K562 (cell line): ENCODE data around the gene PEAR1. TPM values are rescaled to one million over a fixed set of nuclear protein-coding genes. Genes with fewer than 3 reads are reported as not detected.
A peak's percentile ranks its signal among the peaks of the same experiment; 100 is the strongest.

Experiments used
- ATAC-seq: fragments of 200-7000 bp; cut with Tn5 transposase; 3 replicates; pipeline ENCODE4 v1.9.1; 2020; ENCODE audit warnings: moderate library complexity
- BruUV-seq: library from RNA; stranded (reverse); fragments of 400-500 nt; replicated peaks from 2 replicates; lab custom pipeline; 2021; lab: Mats Ljungman, UMichigan
- CTCF ChIA-PET: fragments of 300-600 bp; formaldehyde crosslinking; extraction: SDS; loops from one replicate; lab custom pipeline; 2021; ENCODE audit warnings: low intra/inter-chr PET ratio; lab: Yijun Ruan, JAX
- POLR2A ChIA-PET: fragments of 300-600, 350-650 bp; sonication (Branson Sonifier 250); formaldehyde crosslinking; extraction: SDS; loops from one replicate; lab custom pipeline; 2021; ENCODE audit warnings: antibody characterized with exemption, inconsistent platforms; lab: Yijun Ruan, JAX
- DNase-seq, 4 experiments: peaks; one replicate each; pipeline versions ENCODE4 v3.0.0 to v3.0.0-alpha.2; 2011 to 2018; ENCODE audit warnings: low spot score in 3 of 4, mixed read lengths in 3 of 4; ENCODE audit errors: extremely low read depth in 1 of 4
- FAIRE-seq: peaks from 2 replicates; lab custom pipeline; 2011; peaks lifted over from hg19 to GRCh38; lab: Jason Lieb, UNC
- H2AFZ ChIP-seq: 2 replicates; pipeline ENCODE4 v1.6.0; 2011; ENCODE audit warnings: low read depth, low read length, control low read depth, inconsistent platforms
- H3K27ac ChIP-seq: fragments of 200-600 bp; 3 replicates; pipeline ENCODE4 v1.8.0; 2011; ENCODE audit warnings: low read depth, mild to moderate bottlenecking, control low read depth, inconsistent platforms, low read length, moderate library complexity, mixed read lengths; ENCODE audit errors: extremely low read depth
- H3K27me3 ChIP-seq, 2 experiments: fragments of 300-600 bp in 1 of 2; 2 replicates in 1 of 2; 3 replicates in 1 of 2; pipeline versions ENCODE4 v1.6.0 to v1.8.0; 2011; ENCODE audit warnings: inconsistent platforms in 2 of 2, low read length in 2 of 2, mild to moderate bottlenecking in 1 of 2, mixed read lengths in 1 of 2, moderate library complexity in 1 of 2; ENCODE audit not compliant: control insufficient read depth in 2 of 2, insufficient read depth in 2 of 2
- H3K36me3 ChIP-seq: fragments of 300-600 bp; 3 replicates; pipeline ENCODE4 v1.8.0; 2011; ENCODE audit warnings: mild to moderate bottlenecking, low read length, inconsistent platforms; ENCODE audit not compliant: control insufficient read depth, insufficient read depth
- H3K4me1 ChIP-seq, 2 experiments: fragments of 200-600 bp in 1 of 2; replicated peaks in 1 of 2; 2 replicates in 1 of 2; 3 replicates in 1 of 2; pipeline versions ENCODE4 v1.5.1 to v1.8.0; 2011; ENCODE audit warnings: inconsistent platforms in 2 of 2, low read length in 2 of 2, mild to moderate bottlenecking in 1 of 2, mixed read lengths in 1 of 2, moderate library complexity in 1 of 2; ENCODE audit not compliant: control insufficient read depth in 2 of 2, insufficient read depth in 2 of 2
- H3K4me2 ChIP-seq: 2 replicates; pipeline ENCODE4 v1.6.1; 2011; ENCODE audit warnings: low read length, control low read depth, inconsistent platforms, mixed read lengths; ENCODE audit not compliant: insufficient read depth
- H3K4me3 ChIP-seq: fragments of 200-600 bp; sonication (generic), shearing (Covaris generic); 2 replicates; pipeline ENCODE4 v1.5.1; 2016; ENCODE audit warnings: control low read depth, inconsistent platforms
- H3K79me2 ChIP-seq: fragments of 200-600 bp; 3 replicates; pipeline ENCODE4 v1.8.0; 2011; ENCODE audit warnings: low read length, inconsistent platforms; ENCODE audit not compliant: control insufficient read depth, insufficient read depth
- H3K9ac ChIP-seq, 2 experiments: 2 replicates each; pipeline versions ENCODE4 v1.6.0 to v1.6.1; 2011; ENCODE audit warnings: low read depth in 2 of 2, low read length in 2 of 2, control low read depth in 1 of 2, inconsistent platforms in 1 of 2, mild to moderate bottlenecking in 1 of 2, mixed read lengths in 1 of 2; ENCODE audit not compliant: insufficient read depth in 1 of 2
- H3K9me1 ChIP-seq: one replicate; pipeline ENCODE4 v1.6.0; 2011; ENCODE audit warnings: inconsistent platforms, mild to moderate bottlenecking, low read length, moderate library complexity; ENCODE audit not compliant: control insufficient read depth, insufficient read depth
- H3K9me3 ChIP-seq: replicated peaks from 2 replicates; pipeline ENCODE4 v1.5.1; 2011; ENCODE audit warnings: low read depth, low read length, inconsistent platforms; ENCODE audit not compliant: control insufficient read depth, insufficient read depth
- H4K20me1 ChIP-seq: replicated peaks from 2 replicates; pipeline ENCODE4 v1.6.1; 2011; ENCODE audit warnings: low read length, inconsistent platforms, mixed read lengths; ENCODE audit not compliant: control insufficient read depth, insufficient read depth
- BCOR ChIP-seq: fragments of 450-650 bp; IDR thresholded peaks from 2 replicates; pipeline ENCODE4 v1.6.1; 2016
- E2F6 ChIP-seq, 2 experiments: IDR thresholded peaks; 2 replicates each; pipeline ENCODE4 v1.6.1; 2011; ENCODE audit warnings: borderline replicate concordance in 1 of 2, control low read depth in 1 of 2, low read depth in 1 of 2, low read length in 1 of 2, mild to moderate bottlenecking in 1 of 2, mixed read lengths in 1 of 2, moderate library complexity in 1 of 2; ENCODE audit not compliant: insufficient read depth in 1 of 2, insufficient read length in 1 of 2, poor library complexity in 1 of 2, severe bottlenecking in 1 of 2; ENCODE audit errors: extremely low read depth in 1 of 2
- KDM1A ChIP-seq, 2 experiments: fragments of 450-650 bp; IDR thresholded peaks; 2 replicates each; pipeline ENCODE4 v1.6.1; 2016; ENCODE audit warnings: mild to moderate bottlenecking in 2 of 2
- MAZ ChIP-seq, 2 experiments: fragments of 450-650 bp in 1 of 2; sonication (generic) in 1 of 2; formaldehyde crosslinking; IDR thresholded peaks in 1 of 2; conservative IDR thresholded peaks in 1 of 2; 2 replicates each; pipeline versions ENCODE4 v1.4.0 to v1.5.0; 2020; ENCODE audit warnings: mild to moderate bottlenecking in 1 of 2, missing genetic modification reagents in 1 of 2
- NFE2 ChIP-seq: IDR thresholded peaks from 2 replicates; pipeline ENCODE4 v1.6.1; 2014; ENCODE audit warnings: antibody characterized with exemption, low read depth
- NFIC ChIP-seq: fragments of 450-650 bp; IDR thresholded peaks from 2 replicates; pipeline ENCODE4 v1.6.1; 2017; ENCODE audit warnings: mild to moderate bottlenecking, inconsistent platforms
- NRF1 ChIP-seq, 2 experiments: fragments of 450-650 bp; IDR thresholded peaks in 1 of 2; conservative IDR thresholded peaks in 1 of 2; 2 replicates each; pipeline ENCODE4 v1.6.1; 2014; ENCODE audit warnings: mild to moderate bottlenecking in 2 of 2
- RAD51 ChIP-seq: fragments of 450-650 bp; IDR thresholded peaks from 2 replicates; pipeline ENCODE4 v1.7.1; 2016; ENCODE audit warnings: low read depth, mild to moderate bottlenecking, borderline replicate concordance
- RBM14 ChIP-seq: fragments of 200-400 bp; formaldehyde crosslinking; IDR thresholded peaks from 2 replicates; pipeline ENCODE4 v1.6.1; 2018; ENCODE audit warnings: low read depth, mild to moderate bottlenecking, low read length, moderate library complexity, borderline replicate concordance; ENCODE audit not compliant: insufficient read depth
- RCOR1 ChIP-seq, 2 experiments: IDR thresholded peaks; 2 replicates each; pipeline ENCODE4 v1.6.1; 2012; ENCODE audit warnings: low read depth in 2 of 2, low read length in 2 of 2, borderline replicate concordance in 1 of 2, improper control_type of control experiment in 1 of 2
- SMAD1 ChIP-seq: fragments of 150-350 bp; IDR thresholded peaks from 2 replicates; pipeline ENCODE4 v1.6.1; 2014; ENCODE audit warnings: low read length, low read depth; ENCODE audit not compliant: partially characterized antibody
- ZBTB8A ChIP-seq: fragments of 450-650 bp; IDR thresholded peaks from 2 replicates; pipeline ENCODE4 v1.6.1; 2018; ENCODE audit warnings: mild to moderate bottlenecking, moderate library complexity; ENCODE audit not compliant: partially characterized antibody
- ZFP36 ChIP-seq: fragments of 150-350 bp; IDR thresholded peaks from 2 replicates; pipeline ENCODE4 v1.6.1; 2018; ENCODE audit warnings: low read length, low read depth; ENCODE audit not compliant: partially characterized antibody
- ZKSCAN3 ChIP-seq: fragments of 250-450 bp; sonication (Bioruptor Pico); IDR thresholded peaks from 2 replicates; pipeline ENCODE4 v1.4.0; 2020
- ZKSCAN8 ChIP-seq: fragments of 200-800 bp; sonication (Bioruptor generic); IDR thresholded peaks from 2 replicates; pipeline ENCODE4 v1.6.1; 2016; ENCODE audit warnings: missing genetic modification characterization, missing compliant biosample characterization
- ZNF444 ChIP-seq: fragments of 250-450 bp; sonication (Bioruptor Pico); IDR thresholded peaks from 2 replicates; pipeline ENCODE4 v1.4.0; 2020; ENCODE audit warnings: mild to moderate bottlenecking, moderate library complexity
- WGBS: fragments of 100-300 bp; shearing (Covaris generic); methylation state at CpG from one replicate; pipeline ENCODE4 v1.1.6; 2016; ENCODE audit warnings: low coverage, mixed read lengths; ENCODE audit not compliant: insufficient coverage; ENCODE audit errors: missing lambda C conversion rate; 5-methylcytosine and 5-hydroxymethylcytosine counted together
- in situ Hi-C: fragments of 300-500 bp; cut with MboI; formaldehyde crosslinking; loops from 4 replicates; pipeline ENCODE4 v1.15.0; 2018; ENCODE audit warnings: inconsistent platforms, mixed read lengths
- intact Hi-C: fragments of 100-400 bp; cut with micrococcal nuclease; formaldehyde crosslinking; loops from 2 replicates; pipeline ENCODE4 v1.14.2; 2022
- polyA plus RNA-seq, 8 experiments: library from polyadenylated mRNA; depleted of rRNA in 4 of 8; stranded (reverse) in 5 of 8; unstranded in 3 of 8; fragments of >200 nt; fragmentation: Nextera tagmentation in 2 of 8; fragmentation: Illumina TruSeq in 1 of 8; extraction: Ambion mirVana in 2 of 8; extraction: Trizol in 1 of 8; gene quantifications; 2 replicates each; pipeline versions ENCODE4 v1.2.1 to v1.2.3, GENCODE V29; 2011 to 2014; ENCODE audit warnings: inconsistent platforms in 1 of 8, missing spikeins in 1 of 8
- total RNA-seq, 7 experiments: library from RNA; depleted of rRNA in 6 of 7; stranded (reverse); fragments of >200 nt in 6 of 7; fragmentation: Illumina TruSeq in 2 of 7; extraction: Trizol in 2 of 7; gene quantifications; 2 replicates each; pipeline versions ENCODE4 v1.2.1 to v1.2.3, GENCODE V29; 2011 to 2021; ENCODE audit warnings: low replicate concordance in 1 of 7
- TF ChIP-seq, protein P1 (sequence below): conservative IDR thresholded peaks from 2 replicates; pipeline ENCODE4 v1.6.1; 2011; ENCODE audit warnings: low read depth, mild to moderate bottlenecking, low read length; ENCODE audit not compliant: control insufficient read depth
- TF ChIP-seq, protein P2 (sequence below): sonication (generic); formaldehyde crosslinking; IDR thresholded peaks from 2 replicates; pipeline ENCODE4 v1.8.1; 2023; ENCODE audit warnings: mild to moderate bottlenecking, missing genetic modification reagents

Gene PEAR1
- total and polyA plus RNA-seq, 9 of the 15 experiments (the other 6 are each of a cell fraction or from before 2014, with no cell fraction given) = 0.87 to 13.9 (median 6.1) TPM

GRCh38 chr1:156899956-156900718 lies 6.6 kb downstream of the PEAR1 start:
- in situ Hi-C loops (no loop called here), intact Hi-C loops (no loop called here)
- Histone ChIP-seq H3K9me1 (no peaks in the 10 kb centered on the region), H3K27me3 (no peaks in the 10 kb centered on the region), H2AFZ (0 out of 2 replicates have a peak overlapping the region, but pooled peaks have one; percentile 36), H3K9ac (peak overlapping the region in 1 of 2 experiments; percentile 49; a peak in 1 of 4 replicates), H3K36me3 (no peaks in the 10 kb centered on the region), H3K4me2 (no peak overlapping the region), H4K20me1 (no peaks in the 10 kb centered on the region), H3K79me2 (no peaks in the 10 kb centered on the region), H3K4me3 (no peak overlapping the region), H3K27ac (no peak overlapping the region), H3K4me1 (peaks cover 24 to 48% of the 10 kb centered on the region in 2 experiments), H3K9me3 (no peaks in the 10 kb centered on the region)
- ChIA-PET CTCF (no interaction called here), POLR2A (interaction anchor here (0.6 to 1.8 kb wide), 7 partner anchors 10 to 211 kb away, joined by 3 to 7 read pairs (median 6); no protein-coding TSS in a partner anchor)
- 22% methylated on average over 10 of the region's 12 CpGs for WGBS
- FAIRE-seq (peak; percentile 49), DNase-seq (peak in 2 of 4 experiments; percentile 53 to 59), ATAC-seq (peak; percentile 49)
- no TSS peak for BruUV-seq
- TF ChIP-seq BCOR (peak; percentile 56; the same call in 1 of the 2 replicates), NFIC (peak; percentile 67), NFE2 (peak; percentile 35), RAD51 (no peak), ZFP36 (peak; percentile 56), KDM1A (IDR thresholded peaks at IDR 0.05) (peak in 1 of 2 experiments; percentile 21; a peak in 1 of 4 replicates), RBM14 (no peak), SMAD1 (no peak), ZNF444 (no peak), ZKSCAN8 (CRISPR knock-in tag) (no peak), E2F6 (IDR thresholded peaks at IDR 0.05; ENCODE audit: borderline replicate concordance in 1 of 2, extremely low read depth in 1 of 2, insufficient read depth in 1 of 2, insufficient read length in 1 of 2, low read depth in 1 of 2, low read length in 1 of 2, poor library complexity in 1 of 2, severe bottlenecking in 1 of 2) (peak in 1 of 2 experiments; percentile 8), MAZ (CRISPR knock-in tag; conservative IDR thresholded peaks at IDR 0.05 in 1 of 2, IDR thresholded peaks at IDR 0.05 in 1 of 2) (no peak), NRF1 (conservative IDR thresholded peaks at IDR 0.05 in 1 of 2, IDR thresholded peaks at IDR 0.05 in 1 of 2) (peak; percentile 80 to 82), RCOR1 (IDR thresholded peaks at IDR 0.05; ENCODE audit: borderline replicate concordance in 1 of 2, low read depth in 2 of 2, low read length in 2 of 2) (0 out of 4 replicates have a peak, but pooled peaks of 1 of the 2 experiments have one; percentile 5), ZKSCAN3 (CRISPR knock-in tag) (no peak), ZBTB8A (no peak)
- TF ChIP-seq, protein P1, sequence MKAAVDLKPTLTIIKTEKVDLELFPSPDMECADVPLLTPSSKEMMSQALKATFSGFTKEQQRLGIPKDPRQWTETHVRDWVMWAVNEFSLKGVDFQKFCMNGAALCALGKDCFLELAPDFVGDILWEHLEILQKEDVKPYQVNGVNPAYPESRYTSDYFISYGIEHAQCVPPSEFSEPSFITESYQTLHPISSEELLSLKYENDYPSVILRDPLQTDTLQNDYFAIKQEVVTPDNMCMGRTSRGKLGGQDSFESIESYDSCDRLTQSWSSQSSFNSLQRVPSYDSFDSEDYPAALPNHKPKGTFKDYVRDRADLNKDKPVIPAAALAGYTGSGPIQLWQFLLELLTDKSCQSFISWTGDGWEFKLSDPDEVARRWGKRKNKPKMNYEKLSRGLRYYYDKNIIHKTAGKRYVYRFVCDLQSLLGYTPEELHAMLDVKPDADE = 0 out of 2 replicates have a peak, but pooled peaks have one; percentile 18
- TF ChIP-seq, protein P2, sequence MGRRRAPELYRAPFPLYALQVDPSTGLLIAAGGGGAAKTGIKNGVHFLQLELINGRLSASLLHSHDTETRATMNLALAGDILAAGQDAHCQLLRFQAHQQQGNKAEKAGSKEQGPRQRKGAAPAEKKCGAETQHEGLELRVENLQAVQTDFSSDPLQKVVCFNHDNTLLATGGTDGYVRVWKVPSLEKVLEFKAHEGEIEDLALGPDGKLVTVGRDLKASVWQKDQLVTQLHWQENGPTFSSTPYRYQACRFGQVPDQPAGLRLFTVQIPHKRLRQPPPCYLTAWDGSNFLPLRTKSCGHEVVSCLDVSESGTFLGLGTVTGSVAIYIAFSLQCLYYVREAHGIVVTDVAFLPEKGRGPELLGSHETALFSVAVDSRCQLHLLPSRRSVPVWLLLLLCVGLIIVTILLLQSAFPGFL (CRISPR knock-in tag) = no peak
